GM18868 (cell line): ENCODE results near the gene JAML.
A peak's percentile ranks its signal among the peaks of the same experiment; 100 is the strongest.
"Not testable (repeated sequence)": the region's sequence is repeated elsewhere in the genome, so short reads cannot be mapped to it uniquely, and the experiment has no call there.

Experiments used
- ATAC-seq: cut with Tn5 transposase; IDR thresholded peaks from one replicate; pipeline ENCODE4 v1.9.1; 2021; ENCODE audit warnings: mild to moderate bottlenecking, moderate library complexity; ENCODE audit not compliant: unreplicated experiment

Gene JAML

GRCh38 chr11:118199135-118199534, 25.7 kb downstream of the JAML start:
- no peak for ATAC-seq

GRCh38 chr11:118198370-118198769, 26.4 kb downstream of the JAML start:
- ATAC-seq = peak; percentile 45

DNA sequence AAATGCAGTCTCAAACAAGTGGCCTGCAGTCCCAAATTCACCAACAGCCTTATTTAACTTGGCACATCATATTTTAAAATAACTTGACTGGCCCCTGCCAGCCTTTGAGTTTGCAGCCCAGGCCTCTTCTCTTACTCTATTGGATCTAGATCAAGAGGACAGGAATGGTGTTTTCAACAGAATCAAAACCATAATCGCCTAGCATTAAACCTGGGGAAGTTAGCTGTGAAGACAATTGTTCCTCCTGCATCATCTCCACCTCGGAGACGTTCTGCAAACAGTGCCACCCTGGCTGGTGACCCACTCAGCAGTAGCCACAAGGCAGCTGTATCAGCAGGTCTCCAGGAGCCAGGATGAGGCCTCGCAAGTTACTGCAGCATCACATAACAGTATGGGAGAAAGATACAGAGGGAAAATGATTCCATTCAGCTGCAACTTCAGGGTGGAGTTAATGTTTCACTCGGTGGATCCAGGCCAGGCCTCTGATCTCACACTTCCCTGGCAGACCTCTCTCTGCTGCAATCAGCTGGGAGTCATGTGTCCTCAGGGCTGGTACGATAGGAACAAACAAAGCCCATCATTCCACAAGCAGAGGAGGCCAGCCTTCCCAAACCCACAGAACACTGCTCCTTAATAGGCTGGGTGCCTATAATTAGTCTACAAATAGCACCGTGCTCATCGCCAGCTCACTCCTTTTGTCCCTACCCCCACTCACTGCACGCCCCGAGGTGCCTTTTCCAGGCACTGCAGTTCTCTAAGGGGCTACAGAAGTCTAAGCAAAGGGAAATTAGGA, 29.8 kb downstream of the JAML start:
- ATAC-seq = no peak

GRCh38 chr11:118193910-118194566, 30.8 kb downstream of the JAML start:
- no peak for ATAC-seq

DNA sequence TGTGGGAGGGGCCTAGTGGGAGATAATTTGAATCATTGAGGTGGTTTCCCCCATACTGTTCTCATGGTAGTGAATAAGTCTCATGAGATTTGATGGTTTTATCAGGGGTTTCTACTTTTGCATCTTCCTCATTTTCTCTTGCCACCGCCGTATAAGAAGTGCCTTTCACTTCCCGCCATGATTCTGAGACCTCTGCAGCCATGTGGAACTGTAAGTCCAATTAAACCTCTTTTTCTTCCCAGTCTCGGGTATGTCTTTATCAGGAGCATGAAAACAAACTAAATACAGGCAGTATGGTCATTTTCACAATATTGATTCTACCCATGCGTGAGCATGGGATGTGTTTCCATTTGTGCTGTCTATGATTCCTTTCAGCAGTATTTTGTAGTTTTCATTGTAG, 32.0 kb downstream of the JAML start:
- not testable (repeated sequence) for ATAC-seq

DNA sequence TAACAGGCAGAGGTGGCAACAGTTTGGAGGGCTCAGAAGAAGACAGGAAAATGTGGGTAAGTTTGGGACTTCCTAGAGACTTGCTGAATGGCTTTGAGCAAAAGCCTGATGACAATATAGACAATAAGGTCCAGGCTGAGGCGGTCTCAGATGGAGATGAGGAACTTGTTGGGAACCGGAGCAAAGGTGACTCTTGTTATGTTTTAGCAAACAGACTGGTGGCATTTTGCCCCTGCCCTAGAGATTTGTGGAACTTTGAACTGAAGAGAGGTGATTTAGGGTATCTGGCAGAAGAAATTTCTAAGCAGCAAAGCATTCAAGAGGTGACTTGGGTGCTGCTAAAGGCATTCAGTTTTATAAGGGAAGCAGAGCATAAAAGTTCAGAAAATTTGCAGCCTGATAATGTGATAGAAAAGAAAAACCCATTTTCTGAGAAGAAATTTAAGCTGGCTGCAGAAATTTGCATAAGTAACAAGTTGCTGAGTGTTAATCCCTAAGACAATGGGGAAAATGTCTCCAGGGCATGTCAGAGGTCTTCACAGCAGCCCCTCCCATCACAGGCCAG, 33.8 kb downstream of the JAML start:
- ATAC-seq = not testable (repeated sequence)

GRCh38 chr11:118186346-118187107, 38.3 kb downstream of the JAML start:
- ATAC-seq = no peak

- ATAC-seq = no peak
Measured at GRCh38 chr11:118184784-118185579, 39.8 kb downstream of the JAML start.

GRCh38 chr11:118183691-118184090, 41.1 kb downstream of the JAML start:
- ATAC-seq = not testable (repeated sequence)

DNA sequence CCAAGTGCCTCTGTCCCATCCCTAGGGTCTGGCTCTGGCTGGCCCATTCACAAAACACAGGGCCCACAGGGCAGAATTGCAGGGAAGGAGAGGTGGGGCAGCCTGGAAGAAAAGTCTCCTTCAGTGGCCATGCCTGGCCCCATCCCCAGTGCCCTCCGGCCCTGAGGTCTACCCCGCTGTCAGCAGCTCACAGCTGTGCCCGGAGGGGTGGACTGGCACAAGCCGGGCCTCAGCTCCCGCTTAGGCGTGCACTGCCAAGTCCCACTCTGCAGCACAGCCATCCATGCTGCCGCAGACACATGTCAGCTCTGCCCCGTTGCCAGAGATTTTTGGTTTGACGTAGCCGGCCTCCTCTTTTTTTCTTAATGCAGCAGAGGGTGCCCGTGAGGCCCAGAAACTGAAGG, 44.5 kb downstream of the JAML start:
- no peak for ATAC-seq

- ATAC-seq = no peak
Measured at GRCh38 chr11:118176778-118177134, 48.1 kb downstream of the JAML start.

DNA sequence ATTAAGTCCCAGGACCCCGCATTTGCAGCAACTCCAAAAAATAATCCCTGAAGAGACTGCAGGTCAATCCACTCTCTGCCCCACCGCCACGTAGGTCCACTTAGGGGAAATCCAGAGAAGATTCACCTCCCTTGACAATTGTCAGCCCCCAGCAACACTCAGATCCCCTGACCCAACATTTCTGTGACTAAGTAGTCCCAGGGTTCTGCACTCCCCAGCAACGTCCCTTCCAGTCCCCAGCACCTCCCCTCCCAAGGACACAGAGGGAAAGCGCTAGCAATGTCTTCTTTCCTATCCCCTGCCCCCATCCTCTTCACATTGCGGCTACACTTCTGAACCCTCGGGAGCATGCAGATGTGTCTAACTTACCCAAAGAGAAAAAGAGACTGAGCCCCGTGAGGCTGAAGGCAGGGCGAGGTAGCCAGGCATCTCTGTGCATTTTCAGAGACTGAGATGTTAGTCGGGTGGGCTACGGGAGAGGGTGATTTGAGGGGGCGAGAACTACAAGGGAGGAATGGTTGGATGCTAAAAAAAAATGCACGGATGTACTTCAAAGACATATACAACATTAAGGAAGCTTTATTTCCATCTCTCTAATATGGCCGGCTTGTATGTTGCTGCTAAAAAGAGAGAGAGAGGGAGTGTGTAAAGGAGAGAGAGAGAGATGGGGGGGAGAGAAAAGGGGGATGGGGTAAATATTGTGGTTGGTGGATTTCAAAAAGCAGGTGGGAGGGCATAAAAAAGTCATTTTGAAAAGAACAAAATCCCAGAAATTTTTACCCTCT, 48.6 kb downstream of the JAML start, which contains the start of gene SCN2B:
Gene SCN2B, minus strand, starts transcription at position 647 of the 785 bp plus-strand sequence. Its CDS starts 208 bp downstream, at position 439.
- ATAC-seq = no peak

DNA sequence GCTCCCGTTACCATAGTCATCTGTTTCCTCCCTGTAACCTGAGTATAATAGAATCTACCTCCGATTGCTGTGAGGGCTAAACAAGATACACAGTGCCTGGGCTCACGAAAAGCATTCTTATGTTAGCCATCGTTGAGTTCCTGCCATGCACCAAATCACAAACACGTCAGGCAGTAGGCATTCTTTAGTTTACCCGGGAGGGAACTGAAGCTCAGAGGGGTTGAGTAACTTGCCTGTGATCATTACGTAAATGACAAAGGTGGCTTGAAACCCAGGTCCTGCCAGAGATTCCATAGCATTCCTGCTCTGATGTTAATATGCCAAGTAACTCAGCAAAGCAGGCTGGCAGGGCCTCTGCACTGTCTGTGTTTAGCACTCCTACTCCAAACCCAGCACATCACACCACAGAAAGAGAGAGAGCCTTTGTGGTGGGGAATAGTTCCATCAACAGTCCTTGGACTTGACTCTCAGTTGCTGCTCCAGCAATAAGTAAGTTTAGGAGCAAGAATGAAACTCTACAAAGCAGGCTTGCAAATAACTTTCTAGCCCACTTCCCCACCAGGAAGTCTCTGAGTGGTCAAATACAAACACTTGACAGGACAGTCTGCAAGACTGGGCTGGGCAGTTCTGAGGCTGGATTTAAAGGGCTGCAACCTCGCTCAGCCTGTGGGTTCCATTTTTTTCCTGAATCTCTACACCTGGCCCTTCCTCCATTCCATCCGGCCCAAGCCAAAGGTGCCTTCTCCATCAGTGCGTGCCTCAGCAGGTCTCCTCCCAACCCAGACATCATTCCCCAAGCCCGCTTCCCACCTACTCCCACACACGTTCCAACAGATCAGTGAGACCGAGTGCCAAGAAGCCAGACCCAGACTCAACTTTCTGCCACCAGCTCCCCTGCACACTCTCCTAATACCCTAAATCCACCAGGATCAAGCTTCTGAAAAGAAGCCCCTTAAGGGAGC, 49.5 kb downstream of the JAML start:
- ATAC-seq = no peak

GRCh38 chr11:118174006-118174567, 50.7 kb downstream of the JAML start:
- ATAC-seq = no peak

DNA sequence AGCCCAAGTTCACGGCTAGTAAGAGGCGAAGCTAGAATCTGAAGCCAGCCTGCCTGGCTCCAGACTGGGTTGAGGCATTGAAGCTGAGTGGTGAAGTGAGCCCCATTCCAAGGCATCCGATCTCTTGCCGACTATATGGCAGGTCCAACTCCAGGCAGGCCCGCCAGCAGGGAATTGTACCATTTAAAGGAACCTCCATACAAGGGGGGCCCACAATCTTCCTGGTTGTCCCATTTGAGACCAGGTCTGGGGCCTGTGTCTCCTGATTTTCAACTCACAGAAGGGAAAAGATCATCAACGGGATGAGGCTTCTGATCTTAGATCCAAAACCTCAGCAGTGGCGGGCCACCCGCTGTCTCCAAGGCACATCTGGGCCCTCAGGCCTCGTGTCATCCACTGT, 52.5 kb downstream of the JAML start:
- ATAC-seq = no peak

DNA sequence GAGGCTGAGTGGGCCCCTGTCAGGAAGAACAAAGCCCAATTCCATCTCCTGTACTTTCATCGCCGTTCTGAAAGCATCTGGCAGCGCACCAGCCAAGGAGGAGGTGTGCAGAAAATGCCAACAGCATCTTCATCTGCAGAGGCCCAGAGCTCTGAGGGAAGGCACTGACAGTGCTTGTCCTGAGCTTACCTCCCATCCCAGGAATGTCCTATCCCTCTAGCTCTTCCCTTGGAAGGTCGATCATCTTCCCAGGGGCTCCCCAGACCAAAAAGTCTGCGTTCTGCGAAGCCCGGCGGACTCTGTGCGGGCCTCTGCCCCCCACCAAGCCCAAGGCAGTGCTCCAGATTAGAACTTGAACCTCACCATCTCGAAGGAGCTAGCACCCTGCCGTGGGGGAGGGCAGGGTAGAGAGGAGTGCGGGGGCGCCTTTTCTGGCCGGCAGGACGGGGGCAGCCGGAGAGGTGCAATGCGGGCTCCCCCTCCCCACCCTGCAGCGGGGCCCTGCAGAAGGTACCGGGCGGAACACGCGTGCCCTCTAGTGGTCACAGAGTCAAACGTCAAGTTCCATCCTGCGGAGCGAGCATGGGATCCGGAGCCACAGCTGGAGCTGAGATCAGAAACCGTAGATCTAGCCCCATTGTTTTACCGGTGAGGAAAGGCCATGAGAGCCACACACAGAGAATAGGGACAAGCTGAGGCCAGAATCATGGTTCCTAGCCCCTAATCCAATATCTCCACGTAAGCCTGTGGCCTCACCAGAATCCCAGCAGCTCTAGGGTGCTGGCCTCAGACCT, 53.3 kb downstream of the JAML start:
- ATAC-seq = no peak

DNA sequence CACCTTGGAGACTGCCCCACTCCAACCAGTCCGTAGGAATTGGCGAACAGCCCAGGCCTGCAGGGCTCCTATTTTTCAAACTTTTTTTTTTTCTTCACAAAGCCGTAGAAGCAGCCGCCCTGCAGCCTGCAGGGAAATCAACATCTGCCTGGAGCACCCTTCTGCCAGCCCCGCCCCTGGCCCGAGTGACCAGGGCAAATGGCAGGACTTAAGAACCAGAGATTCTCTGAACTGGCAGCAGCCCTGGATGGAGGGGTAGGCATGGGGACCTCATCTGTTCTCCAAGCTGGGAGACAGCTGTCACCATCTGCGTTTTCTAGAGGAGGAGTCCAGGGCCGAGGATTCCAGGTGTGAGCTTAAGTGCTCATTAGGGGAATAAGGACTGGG, 53.9 kb downstream of the JAML start:
- no peak for ATAC-seq

GRCh38 chr11:118170231-118170630, 54.6 kb downstream of the JAML start:
- ATAC-seq = no peak
